Measurements from ENCODE around the gene HSPB6.
"Not testable (repeated sequence)": the region's sequence is repeated elsewhere in the genome, so short reads cannot be mapped to it uniquely, and the experiment has no call there.

Gene HSPB6

DNA sequence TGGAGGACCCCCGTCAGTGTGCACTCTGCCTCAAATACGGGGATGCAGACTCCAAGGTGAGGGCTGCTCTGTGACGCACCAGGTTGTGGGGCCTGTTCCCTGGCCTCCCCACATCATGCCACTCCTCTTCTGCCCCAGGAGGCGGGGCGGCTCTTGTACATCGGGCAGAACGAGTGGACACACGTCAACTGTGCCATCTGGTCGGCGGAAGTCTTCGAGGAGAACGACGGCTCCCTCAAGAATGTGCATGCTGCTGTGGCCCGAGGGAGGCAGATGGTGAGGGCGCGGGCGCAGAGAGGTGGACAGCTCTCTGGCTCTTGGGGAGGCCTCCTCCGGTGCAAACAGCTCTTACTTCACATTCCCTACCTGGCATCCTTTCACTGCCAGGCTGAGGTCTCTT lies 27.8 kb downstream of the HSPB6 start:
- DNase-seq: no peak

DNA sequence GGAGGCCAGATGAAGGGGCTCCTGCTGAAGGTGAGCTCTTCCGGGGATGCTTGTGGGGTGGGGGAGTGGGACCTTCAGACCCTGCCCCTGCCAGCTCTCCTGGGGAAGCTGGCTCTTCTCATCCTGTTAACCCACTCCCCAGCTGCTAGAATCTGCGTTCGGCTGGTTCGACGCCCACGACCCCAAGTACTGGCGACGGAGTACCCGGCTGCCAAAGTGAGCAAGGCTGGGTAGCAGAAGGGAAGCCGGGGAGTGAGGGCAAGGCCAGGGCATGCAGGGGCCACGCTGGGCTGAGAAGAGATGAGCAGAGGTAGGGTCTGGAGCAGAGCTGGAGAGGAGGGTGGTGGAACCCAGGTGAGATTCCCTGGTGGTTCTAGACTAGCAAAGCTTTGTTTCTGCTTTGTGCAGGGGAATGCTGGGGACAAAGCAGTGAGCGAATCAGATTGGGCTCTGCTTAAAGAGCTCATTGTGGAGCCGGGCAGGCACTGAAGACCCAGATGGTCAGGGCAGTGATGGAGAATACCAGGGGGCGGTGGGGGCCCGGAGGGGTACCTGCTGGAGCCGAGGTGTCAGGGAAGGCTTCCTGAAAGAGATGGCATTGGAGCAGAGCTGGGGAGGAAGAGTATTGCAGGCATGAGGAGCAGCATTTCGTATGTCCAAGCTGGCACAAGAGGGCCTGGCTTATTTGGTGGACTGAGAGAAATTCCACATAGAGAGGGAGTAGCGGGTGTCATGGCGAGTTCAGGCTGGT lies 28.7 kb downstream of the HSPB6 start:
- DNase-seq: no peak

DNA sequence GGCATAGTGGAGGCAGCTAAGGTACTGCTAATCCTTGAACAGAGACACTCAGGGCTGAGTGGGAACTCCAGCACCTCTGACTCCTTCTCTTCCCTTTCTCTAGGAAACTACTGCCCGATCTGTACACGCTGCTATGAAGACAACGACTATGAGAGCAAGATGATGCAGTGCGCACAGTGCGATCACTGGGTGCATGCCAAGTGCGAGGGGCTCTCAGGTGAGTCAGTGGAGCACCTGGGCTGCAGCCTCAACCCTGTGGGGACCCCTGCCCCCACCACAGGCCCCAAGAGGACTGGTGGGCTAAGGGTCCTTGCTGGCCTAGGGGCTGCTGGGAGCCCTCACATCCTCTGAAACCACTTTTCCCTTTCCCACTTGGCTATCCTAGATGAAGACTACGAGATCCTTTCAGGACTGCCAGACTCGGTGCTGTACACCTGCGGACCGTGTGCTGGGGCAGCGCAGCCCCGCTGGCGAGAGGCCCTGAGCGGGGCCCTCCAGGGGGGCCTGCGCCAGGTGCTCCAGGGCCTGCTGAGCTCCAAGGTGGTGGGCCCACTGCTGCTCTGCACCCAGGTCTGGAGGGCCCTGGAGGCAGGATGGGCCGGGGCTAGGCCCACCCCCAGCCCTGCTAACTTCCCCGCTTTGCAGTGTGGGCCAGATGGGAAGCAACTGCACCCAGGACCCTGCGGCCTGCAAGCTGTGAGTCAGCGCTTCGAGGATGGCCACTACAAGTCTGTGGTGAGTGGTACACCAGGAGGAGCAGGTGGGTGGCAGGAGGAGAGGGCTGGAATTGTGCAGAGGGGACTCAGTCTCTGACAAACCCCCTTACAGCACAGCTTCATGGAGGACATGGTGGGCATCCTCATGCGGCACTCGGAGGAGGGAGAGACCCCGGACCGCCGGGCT lies 29.5 kb downstream of the HSPB6 start:
- no peak for DNase-seq

DNA sequence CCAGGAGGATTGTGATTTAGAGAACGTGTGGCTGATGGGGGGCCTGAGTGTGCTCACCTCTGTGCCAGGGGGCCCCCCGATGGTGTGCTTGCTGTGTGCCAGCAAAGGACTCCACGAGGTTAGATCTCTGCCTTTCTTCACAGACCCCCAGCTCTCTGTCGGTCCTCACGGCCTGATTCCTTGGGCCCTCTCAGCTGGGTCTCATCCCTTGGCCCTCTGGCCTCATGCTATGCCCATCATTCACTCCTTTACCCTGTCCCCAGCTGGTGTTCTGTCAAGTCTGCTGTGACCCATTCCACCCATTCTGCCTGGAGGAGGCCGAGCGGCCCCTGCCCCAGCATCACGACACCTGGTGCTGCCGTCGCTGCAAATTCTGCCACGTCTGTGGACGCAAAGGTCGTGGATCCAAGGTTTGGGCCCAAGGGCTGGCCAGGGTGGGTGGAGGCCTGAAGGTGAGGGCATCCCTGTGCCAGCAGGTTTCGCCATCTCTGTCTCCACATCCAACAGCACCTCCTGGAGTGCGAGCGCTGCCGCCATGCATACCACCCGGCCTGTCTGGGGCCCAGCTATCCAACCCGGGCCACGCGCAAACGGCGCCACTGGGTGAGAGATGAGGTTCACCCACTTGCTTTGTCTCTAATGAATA lies 31.5 kb downstream of the HSPB6 start:
- no peak for DNase-seq

DNA sequence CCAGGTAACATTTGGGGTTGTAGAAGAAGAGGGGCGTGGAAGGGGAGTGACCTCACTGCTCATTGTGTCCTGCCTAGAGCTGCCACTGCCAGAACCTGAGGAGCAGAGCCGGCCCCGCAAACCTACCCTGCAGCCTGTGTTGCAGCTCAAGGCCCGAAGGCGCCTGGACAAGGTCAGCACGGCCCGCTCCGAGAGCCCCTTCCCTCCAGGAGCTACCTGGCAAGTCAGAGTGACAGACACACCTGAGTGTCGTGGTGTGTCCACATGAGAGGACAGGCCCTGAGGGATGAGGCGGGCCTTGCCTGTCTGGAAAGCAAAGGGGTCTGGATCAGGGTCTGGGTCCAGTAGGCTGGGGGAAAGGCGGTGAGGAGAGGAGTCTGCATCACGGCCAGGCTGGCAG lies 32.3 kb downstream of the HSPB6 start:
- no peak for DNase-seq

DNA sequence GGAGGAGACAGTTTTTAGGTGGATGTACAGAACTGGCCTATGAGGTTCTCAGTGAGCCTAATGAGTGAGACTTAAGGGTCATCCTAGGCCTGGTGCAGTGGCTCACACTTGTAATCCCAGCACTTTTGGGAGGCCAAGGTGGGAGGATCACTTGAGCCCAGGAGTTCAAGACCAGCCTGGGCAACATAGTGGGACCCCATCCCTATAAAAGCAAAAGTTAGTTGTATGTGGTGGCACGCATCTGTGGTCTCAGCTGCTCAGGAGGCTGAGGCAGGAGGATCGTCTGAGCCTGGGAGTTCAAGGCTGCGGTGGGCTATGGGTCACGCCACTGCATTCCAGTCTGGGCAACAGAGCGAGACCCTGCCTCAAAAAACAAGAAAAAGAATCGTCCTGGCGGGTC lies 32.7 kb downstream of the HSPB6 start:
- DNase-seq: not testable (repeated sequence)

DNA sequence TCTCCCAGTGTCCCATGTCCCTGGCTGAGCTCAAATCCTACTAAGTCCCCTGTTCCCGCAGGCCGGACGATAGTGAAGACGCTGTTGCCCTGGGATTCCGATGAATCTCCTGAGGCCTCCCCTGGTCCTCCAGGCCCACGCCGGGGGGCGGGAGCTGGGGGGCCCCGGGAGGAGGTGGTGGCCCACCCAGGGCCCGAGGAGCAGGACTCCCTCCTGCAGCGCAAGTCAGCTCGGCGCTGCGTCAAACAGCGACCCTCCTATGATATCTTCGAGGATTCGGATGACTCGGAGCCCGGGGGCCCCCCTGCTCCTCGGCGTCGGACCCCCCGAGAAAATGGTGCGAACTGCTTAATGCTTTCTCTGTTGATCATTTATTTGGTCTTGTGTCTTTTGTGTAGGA lies 33.2 kb downstream of the HSPB6 start:
- no peak for DNase-seq

DNA sequence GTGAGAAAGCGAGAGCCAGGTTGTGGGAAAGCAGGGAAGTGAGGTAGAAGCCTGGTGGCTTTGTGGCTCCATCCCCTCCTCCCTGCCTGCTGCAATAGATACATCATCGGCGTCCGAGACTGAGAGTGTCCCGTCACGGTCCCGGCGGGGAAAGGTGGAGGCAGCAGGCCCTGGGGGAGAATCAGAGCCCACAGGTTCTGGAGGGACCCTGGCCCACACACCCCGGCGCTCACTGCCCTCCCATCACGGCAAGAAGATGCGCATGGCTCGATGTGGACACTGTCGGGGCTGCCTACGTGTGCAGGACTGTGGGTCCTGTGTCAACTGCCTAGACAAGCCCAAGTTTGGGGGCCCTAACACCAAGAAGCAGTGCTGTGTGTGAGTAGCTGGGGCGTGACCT lies 33.9 kb downstream of the HSPB6 start:
- DNase-seq: no peak

DNA sequence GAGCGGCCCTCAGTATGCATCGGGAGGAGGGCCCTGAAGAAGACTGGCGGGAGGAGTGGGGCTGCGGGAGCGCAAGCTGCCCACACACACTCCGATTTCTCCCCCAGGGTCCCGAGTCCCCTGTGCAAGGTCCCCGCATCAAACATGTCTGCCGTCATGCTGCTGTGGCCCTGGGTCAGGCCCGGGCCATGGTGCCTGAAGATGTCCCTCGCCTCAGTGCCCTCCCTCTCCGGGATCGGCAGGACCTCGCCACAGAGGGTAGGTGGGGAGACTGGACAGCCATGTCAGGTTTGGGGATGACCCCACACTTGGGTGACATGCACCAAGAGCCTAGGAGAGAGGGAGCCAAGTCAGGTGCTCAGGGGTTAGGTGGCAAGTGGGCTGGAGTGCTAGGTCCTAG lies 34.4 kb downstream of the HSPB6 start:
- DNase-seq: no peak

DNA sequence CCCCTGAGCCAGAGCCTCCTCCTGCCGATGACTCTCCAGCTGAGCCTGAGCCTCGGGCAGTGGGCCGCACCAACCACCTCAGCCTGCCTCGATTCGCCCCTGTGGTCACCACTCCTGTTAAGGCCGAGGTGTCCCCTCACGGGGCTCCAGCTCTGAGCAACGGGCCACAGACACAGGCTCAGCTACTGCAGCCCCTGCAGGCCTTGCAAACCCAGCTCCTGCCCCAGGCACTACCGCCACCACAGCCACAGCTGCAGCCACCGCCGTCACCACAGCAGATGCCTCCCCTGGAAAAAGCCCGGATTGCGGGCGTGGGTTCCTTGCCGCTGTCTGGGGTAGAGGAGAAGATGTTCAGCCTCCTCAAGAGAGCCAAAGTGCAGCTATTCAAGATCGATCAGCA lies 35.5 kb downstream of the HSPB6 start:
- no peak for DNase-seq

DNA sequence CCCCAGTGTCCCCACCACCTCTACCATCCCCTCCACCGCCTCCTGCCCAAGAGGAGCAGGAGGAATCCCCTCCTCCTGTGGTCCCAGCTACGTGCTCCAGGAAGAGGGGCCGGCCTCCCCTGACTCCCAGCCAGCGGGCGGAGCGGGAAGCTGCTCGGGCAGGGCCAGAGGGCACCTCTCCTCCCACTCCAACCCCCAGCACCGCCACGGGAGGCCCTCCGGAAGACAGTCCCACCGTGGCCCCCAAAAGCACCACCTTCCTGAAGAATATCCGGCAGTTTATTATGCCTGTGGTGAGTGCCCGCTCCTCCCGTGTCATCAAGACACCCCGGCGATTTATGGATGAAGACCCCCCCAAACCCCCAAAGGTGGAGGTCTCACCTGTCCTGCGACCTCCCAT lies 36.2 kb downstream of the HSPB6 start:
- DNase-seq: no peak

DNA sequence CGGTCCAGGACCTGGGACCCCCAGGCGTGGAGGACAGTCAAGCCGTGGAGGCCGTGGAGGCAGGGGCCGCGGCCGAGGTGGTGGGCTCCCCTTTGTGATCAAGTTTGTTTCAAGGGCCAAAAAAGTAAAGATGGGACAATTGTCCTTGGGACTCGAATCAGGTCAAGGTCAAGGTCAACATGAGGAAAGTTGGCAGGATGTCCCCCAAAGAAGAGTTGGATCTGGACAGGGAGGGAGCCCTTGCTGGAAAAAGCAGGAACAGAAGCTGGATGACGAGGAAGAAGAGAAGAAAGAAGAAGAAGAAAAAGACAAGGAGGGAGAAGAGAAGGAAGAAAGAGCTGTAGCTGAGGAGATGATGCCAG lies 36.7 kb downstream of the HSPB6 start:
- no peak for DNase-seq

DNA sequence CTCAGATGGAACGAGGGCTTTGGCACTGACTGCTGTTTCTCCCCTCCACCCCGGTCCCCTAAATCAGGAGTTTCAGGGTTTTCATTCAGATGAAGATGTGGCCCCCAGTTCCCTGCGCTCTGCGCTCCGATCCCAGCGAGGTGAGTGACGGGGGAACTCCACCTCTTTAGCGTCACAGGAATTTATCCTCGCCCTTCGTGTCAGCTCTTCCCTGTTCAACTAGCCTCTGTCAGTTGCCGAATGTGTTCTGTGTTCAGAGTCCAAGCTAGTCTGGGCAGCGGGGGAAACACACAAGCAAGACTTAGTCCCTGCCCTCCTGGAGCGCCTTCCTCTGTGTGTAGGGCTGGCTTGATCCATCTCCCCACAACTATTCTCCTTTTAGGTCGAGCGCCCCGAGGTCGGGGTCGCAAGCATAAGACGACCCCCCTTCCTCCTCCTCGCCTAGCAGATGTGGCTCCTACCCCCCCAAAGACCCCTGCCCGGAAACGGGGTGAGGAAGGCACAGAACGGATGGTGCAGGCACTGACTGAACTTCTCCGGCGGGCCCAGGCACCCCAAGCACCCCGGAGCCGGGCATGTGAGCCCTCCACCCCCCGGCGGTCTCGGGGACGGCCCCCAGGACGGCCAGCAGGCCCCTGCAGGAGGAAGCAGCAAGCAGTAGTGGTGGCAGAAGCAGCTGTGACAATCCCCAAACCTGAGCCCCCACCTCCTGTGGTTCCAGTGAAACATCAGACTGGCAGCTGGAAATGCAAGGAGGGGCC lies 37.2 kb downstream of the HSPB6 start:
- DNase-seq: no peak

DNA sequence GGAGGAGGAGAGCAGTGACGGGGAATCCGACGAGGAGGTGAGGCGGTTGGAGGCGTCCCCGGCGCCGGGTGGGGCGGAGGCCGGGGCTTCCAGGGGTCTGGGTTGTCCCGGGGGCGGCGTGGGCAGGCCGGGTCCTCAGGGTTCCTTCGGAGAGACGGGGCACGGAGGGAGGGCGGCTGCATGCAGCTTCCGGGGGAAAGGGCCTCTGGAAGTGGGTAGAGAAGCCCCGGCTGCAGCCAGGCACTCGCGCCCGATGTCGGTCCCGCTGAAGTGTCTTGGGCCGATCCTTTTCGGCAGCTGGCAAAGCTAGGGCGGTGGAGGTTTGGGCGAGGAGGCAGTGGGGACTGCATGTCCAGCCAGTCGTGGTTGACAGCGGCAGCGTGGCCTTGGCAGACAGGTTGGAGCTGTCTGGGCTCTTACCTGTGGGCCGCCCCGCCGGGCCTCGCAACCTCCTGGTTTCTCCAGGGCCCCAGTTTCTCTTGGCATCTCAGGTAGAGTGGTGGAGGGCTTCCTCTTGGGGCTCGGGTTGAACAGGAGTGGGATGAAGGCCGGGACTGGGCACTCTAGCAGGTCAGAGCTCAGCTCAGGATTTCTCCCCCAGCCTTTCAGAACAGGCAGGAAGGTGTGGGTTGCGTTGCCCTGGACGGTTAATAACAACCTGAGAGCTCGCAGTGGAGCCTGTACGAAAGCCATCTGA lies 38.3 kb downstream of the HSPB6 start:
- DNase-seq: no peak

DNA sequence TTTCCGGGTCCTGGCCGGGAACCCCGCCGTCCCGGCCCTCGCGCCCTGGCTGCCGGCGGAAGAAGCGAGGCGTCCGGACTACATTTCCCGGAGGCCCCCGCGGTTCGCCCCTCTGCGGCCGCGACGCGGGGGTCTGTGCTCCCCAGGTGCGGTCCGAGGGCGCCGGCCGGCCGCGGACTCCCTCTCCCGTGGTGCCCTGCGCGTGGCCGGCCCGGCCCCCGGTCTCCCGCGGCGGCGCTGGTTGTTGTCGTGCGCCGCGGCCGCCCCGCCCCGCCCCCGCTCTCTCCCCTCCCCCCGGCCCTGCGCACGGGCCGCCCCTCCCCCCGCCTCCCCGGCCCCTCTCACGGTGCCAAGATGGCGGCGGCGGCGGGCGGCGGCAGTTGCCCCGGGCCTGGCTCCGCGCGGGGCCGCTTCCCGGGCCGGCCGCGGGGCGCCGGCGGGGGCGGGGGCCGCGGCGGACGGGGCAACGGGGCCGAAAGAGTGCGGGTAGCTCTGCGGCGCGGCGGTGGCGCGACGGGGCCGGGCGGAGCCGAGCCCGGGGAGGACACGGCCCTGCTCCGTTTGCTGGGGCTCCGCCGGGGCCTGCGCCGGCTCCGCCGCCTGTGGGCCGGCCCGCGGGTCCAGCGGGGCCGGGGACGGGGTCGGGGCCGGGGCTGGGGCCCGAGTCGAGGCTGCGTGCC lies 39.0 kb downstream of the HSPB6 start, which contains the start of gene KMT2B:
KMT2B (plus strand) TSS at position 339 of the 680 bp plus-strand sequence; CDS start at position 355, 16 bp downstream.
- no peak for DNase-seq

DNA sequence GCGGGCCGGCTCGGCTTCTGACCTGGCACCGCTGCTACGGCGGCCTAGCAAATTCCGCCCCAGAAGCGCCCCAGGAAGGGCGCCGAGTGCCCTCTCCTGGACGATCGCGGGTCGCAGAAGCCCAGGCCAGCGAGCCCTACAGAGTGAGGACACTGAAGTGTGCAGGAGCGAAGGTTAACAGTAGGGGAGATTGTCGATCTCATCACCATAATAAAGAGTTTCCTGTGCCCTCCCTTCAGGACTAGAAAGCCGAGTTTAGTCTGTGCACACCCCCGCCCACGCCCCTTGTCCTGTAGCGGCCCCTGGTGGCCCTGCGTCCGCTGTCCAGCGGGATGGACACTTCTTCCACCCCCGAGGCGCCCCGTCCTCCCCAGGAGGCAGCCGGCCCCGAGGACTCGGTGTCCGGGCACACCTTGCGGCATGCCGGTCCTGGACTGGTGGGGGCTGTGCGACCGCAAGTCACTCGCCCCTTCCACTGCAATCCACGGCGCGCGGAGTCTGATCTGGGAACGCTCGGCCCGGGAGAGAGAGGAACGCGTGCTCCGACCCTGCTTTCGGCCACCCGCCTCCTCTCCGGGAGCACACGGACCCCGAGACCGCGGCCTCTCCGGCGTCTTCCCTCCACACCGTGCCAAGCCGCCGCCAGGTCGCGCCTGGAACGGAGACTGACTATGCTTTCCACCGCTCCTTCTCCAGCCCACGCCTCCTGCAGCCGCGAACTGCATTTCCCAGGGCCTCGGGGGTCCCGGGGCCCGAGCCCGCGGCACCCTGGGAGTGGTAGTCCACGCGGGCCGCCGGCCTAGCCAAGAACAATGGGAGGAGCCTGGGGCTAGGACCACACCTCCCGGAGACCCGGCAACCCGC lies 39.8 kb downstream of the HSPB6 start:
- peak; percentile 90 to 91 for DNase-seq

DNA sequence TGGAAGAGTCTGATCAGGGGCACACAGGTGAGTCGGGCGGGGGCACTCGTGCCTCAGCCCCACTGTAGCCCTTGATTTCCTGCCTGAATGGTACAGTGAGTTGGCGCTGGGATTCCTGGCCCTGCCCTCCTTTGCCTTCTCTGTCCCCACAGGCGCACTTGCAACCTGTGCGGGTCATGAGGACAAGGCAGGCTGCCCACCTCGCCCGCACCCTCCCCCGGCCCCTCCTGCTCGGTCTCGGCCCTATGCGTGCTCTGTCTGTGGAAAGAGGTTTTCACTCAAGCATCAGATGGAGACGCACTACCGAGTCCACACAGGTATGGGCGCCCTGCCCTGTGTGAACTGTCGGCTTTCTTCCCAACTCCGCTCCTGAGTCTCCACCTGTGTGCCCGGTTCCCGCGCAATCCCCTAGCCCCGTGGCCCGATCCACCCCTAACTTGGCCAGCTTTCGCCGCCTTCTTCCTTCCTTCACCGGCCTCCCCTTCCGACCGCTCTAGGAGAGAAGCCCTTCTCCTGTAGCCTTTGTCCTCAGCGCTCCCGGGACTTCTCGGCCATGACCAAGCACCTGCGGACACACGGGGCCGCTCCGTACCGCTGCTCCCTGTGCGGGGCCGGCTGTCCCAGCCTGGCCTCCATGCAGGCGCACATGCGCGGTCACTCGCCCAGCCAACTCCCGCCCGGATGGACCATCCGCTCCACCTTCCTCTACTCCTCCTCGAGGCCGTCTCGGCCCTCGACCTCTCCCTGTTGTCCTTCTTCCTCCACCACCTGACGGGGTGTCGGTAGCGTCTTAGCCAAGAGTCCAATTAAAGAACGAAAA lies 40.6 kb downstream of the HSPB6 start:
- no peak for DNase-seq

DNA sequence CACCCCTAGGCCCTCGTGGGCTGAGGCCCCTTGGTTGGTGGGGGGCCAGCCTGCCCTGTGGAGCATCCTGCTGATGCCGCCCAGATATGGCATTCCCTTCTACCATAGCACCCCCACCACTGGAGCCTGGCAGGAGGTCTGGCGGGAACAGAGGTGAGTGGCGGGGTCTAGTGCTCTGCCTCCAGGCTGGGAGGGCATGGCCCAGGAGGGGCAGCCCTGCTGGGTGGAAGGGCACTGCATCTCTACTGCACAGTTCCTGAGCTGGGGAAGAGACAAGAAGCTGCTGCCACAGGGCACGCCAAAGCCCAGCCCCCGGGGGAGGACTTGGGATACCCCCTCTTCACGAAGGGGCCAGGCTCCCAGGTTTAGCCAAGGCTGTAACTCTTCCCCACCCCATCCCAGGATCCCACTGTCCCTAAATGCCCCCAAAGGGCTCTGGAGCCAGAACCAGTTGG lies 41.4 kb downstream of the HSPB6 start:
- no peak for DNase-seq

DNA sequence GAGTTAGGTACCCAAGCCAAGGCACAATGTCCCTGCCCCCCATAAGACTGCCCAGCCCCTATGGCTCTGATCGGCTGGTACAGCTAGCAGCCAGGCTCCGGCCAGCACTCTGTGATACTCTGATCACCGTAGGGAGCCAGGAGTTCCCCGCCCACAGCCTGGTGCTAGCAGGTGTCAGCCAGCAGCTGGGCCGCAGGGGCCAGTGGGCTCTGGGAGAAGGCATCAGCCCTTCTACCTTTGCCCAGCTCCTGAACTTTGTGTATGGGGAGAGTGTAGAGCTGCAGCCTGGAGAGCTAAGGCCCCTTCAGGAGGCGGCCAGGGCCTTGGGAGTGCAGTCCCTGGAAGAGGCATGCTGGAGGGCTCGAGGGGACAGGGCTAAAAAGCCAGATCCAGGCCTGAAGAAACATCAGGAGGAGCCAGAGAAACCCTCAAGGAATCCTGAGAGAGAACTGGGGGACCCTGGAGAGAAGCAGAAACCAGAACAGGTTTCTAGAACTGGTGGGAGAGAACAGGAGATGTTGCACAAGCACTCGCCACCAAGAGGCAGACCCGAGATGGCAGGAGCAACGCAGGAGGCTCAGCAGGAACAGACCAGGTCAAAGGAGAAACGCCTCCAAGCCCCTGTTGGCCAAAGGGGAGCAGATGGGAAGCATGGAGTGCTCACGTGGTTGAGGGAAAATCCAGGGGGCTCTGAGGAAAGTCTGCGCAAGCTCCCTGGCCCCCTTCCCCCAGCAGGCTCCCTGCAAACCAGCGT lies 42.1 kb downstream of the HSPB6 start:
- no peak for DNase-seq

Data from inflammatory macrophage treated with lipopolysaccharide for 1 hour (primary cell).